WTC11 (cell line): ENCODE measurements around the gene KRT82.

Experiments used
- AFF4 ChIP-seq: sonication (generic); formaldehyde crosslinking; IDR thresholded peaks from 2 replicates; pipeline ENCODE4 v1.8.1; 2023; ENCODE audit warnings: mild to moderate bottlenecking, missing genetic modification reagents, borderline replicate concordance
- ATF1 ChIP-seq: sonication (generic); formaldehyde crosslinking; IDR thresholded peaks from 2 replicates; pipeline ENCODE4 v1.8.1; 2023; ENCODE audit warnings: mild to moderate bottlenecking, moderate library complexity, missing genetic modification reagents
- CREB1 ChIP-seq: sonication (generic); formaldehyde crosslinking; IDR thresholded peaks from 2 replicates; pipeline ENCODE4 v1.8.0; 2023; ENCODE audit warnings: mild to moderate bottlenecking, missing genetic modification reagents
- CREM ChIP-seq: sonication (generic); formaldehyde crosslinking; IDR thresholded peaks from 2 replicates; pipeline ENCODE4 v1.8.1; 2022; ENCODE audit warnings: mild to moderate bottlenecking, missing genetic modification reagents, moderate library complexity
- CTCF ChIP-seq: fragments of 200-600 bp; IDR thresholded peaks from 2 replicates; pipeline ENCODE4 v1.8.0; 2022; ENCODE audit warnings: antibody characterized with exemption
- E2F5 ChIP-seq: sonication (generic); formaldehyde crosslinking; IDR thresholded peaks from 2 replicates; pipeline ENCODE4 v1.8.1; 2022; ENCODE audit warnings: mild to moderate bottlenecking, moderate library complexity, missing genetic modification reagents
- ELF4 ChIP-seq: sonication (generic); formaldehyde crosslinking; IDR thresholded peaks from 2 replicates; pipeline ENCODE4 v1.8.1; 2022; ENCODE audit warnings: low read depth, mild to moderate bottlenecking, moderate library complexity, missing genetic modification reagents
- GABPB1 ChIP-seq: sonication (generic); formaldehyde crosslinking; IDR thresholded peaks from 2 replicates; pipeline ENCODE4 v1.8.1; 2023; ENCODE audit warnings: mild to moderate bottlenecking, missing genetic modification reagents
- GRHL2 ChIP-seq: fragments of 250-450 bp; sonication (Bioruptor Pico); IDR thresholded peaks from 2 replicates; pipeline ENCODE4 v1.8.0; 2022; ENCODE audit warnings: mild to moderate bottlenecking, moderate library complexity; ENCODE audit not compliant: insufficient replicate concordance, severe bottlenecking
- MLX ChIP-seq: sonication (generic); formaldehyde crosslinking; IDR thresholded peaks from 2 replicates; pipeline ENCODE4 v1.8.1; 2023; ENCODE audit warnings: mild to moderate bottlenecking, missing genetic modification reagents, moderate library complexity
- TCF7 ChIP-seq: sonication (generic); formaldehyde crosslinking; IDR thresholded peaks from 2 replicates; pipeline ENCODE4 v1.8.0; 2022; ENCODE audit warnings: mild to moderate bottlenecking, low read depth, missing genetic modification reagents, moderate library complexity

GRCh38 chr12:52439845-52440244 is 33.7 kb upstream of the KRT82 start:
- TF ChIP-seq TCF7 (no peak), MLX (CRISPR knock-in tag) (no peak), CREB1 (no peak), GRHL2 (CRISPR knock-in tag) (no peak), CTCF (no peak), AFF4 (CRISPR knock-in tag) (no peak), E2F5 (CRISPR knock-in tag) (no peak), GABPB1 (no peak), CREM (CRISPR knock-in tag) (no peak), ATF1 (CRISPR knock-in tag) (no peak), ELF4 (no peak)
